Measurements from ENCODE around the gene PIGR. TPM values are rescaled to one million over a fixed set of nuclear protein-coding genes. Genes with fewer than 3 reads are reported as not detected.

PIGR gene
- total RNA-seq, 1 donor from 2014 or later: 0.49 TPM

DNA sequence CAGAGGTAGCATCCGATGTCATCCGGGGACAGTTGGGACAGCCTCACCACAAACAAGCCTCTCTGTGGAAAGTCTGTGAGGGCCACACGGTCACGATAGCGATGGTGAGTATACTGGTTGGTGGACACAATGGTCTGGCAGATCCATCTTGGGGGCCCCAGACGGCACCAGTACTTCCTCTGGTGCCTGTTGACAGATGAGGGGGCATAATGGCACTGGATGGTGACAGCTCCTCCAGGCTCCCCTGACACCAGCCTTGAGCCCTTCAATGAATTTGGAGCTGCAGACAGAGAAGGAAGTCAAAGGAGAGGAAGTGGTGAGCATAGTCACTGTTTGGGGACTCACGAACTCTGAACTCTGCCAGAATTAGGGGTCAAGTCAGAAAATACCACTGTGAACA lies 16.0 kb upstream of the PIGR start:
- DNase-seq (ENCODE audit: low spot score) (no peak), ATAC-seq (peak; percentile 13)
- intact Hi-C loops (cut with DNase I): loop anchor here (5.0 kb wide), 1 partner anchor 1915 kb away; no protein-coding TSS in a partner anchor

DNA sequence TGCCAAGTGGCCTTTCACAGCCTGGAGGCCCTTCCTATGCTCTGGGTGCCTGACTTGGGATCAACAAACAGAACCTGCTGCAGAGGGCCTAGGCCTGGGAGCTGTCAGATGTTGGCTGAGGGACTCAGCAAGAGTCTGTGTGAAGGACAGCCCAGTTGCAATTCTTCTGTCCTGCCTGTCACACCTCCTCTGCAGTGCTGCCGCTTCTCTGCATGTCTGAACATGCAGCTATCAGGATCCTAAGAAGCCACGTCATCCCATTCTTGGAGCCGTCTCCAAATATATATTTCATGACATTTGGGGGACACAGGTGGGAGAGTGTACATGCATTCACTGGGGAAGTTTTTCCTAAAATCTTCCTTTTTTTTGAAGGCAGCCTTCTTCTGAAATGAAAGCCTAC lies 15.4 kb upstream of the PIGR start:
- DNase-seq (ENCODE audit: low spot score) (no peak), ATAC-seq (no peak)
- intact Hi-C loops (cut with DNase I): loop anchor here (5.0 kb wide), 1 partner anchor 1916 kb away; no protein-coding TSS in a partner anchor

DNA sequence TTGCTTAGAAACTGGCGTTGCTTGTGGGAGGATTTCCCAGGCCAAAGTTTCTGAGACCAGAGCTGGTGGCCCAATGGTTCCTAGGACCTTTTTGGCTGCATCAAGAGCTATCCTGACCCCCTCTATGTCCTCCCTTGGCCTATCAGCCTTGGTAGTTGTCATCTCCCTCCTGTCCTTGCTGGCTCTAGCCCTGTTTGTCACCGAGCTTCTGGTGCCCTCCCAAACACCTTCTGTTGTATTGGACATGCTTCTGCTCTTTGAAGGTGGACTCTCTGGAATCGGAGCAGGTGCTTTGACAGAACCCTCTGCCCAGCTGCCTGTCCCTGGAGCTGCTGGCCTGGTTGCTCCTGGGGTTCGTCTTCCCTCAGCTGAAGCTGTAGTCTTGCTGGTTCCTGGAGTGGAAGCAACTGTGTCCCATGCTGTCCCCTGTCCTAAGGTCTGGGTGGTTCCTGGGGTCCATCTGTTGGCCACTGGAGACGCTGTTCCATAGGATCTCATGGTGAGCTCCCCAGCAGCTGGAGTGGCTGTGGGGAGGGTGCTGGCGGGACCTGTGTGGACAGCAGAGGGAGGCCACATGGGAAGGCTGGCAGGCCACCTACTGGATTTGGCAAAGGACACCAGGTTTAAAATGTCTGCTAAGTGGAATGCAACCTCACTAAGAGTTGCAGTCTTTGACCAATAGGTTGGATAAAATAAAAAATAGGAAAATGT lies 14.6 kb upstream of the PIGR start:
- intact Hi-C loops (cut with DNase I): loop anchor here (5.0 kb wide), 1 partner anchor 1916 kb away; no protein-coding TSS in a partner anchor
- DNase-seq (ENCODE audit: low spot score): no peak
- ATAC-seq: no peak

DNA sequence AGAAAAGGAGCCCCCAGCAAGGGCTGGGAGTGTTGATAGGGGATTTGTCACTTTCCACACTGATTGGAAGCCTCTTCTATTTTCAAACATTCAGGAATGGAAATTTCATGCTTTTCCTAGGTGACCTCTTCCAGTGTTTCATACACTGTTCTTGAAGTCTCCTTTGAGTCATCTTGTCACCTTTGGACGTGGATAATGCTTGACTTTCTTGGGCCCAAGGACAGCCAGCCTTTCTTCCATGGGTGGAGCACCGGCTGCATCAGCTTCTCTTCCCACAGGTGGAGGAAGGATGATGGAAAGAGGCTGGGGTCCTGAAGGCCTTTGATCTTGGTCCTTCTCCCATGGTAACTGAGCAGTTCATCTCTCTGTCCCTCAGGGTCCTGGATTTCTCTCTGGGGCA lies 11.9 kb upstream of the PIGR start:
- intact Hi-C loops (cut with DNase I): no loop called here
- DNase-seq (ENCODE audit: low spot score): no peak
- ATAC-seq: no peak

DNA sequence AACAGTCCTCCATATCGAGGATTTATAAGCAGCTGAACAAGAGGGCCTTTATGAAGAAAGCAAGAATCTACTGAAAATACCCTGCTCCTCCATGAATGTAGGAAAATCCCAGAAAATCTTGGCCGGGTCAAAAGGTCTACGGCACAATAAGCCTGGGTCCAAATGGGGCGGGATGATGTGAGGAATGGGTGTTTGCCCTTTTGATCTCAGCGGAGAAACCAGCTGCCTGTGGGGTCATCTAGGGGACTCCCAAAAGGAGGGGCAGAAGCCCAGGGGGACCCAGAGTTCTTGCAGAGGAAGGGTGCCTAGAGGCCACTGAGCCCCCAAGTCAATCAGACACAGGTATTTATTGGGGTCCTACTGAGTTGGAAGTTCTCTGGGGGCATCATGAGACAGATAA lies 11.4 kb upstream of the PIGR start:
- DNase-seq (ENCODE audit: low spot score) (no peak), ATAC-seq (no peak)
- intact Hi-C loops (cut with DNase I): no loop called here

DNA sequence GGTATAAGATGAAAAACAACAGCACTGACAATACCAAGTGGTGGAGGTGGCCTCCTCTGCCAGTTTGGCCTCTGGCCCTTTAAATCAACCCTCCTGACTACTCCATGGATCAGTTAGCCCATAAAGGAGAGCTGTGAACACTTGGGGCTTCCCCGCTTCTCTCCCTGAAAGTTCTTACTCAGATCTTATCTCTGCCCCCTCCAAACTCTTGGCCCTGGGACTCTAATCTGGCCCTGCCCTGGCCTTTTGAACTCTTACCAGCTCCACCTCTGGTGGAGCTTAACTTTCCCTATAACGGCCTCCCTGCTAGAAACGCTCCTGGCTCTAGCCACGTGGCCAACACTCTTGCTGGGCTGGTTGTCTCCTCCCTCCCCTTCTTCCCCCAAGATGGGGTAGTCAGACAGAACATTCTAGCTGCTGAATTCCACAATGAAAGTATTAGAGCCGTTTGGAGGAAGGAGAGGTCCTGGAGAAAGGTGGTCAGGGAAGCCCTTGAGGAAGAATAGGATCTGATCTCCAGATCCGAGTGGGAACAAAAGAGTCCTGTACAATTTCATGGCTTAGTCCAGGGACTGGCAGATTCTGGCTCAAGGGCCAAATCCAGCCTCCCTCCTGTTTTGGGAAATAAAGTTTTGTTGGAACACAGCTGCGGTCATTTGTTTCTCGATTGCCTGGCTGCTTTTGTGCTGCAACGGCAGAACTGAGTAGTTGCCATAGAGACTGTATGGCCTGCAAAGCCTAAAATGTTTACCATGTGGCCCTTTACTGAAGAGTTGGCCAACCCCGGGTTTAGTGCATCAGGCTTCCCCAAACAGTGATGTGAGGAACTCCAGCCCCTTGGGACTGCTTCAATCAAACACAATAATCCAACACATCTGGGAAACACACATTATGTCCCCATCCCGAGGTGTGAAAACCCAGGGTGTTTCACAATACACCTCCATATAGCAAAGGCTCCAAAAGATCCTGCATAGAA lies 9.5 kb upstream of the PIGR start:
- intact Hi-C loops (cut with DNase I): no loop called here
- no peak for DNase-seq (ENCODE audit: low spot score)
- ATAC-seq: peak; percentile 27

DNA sequence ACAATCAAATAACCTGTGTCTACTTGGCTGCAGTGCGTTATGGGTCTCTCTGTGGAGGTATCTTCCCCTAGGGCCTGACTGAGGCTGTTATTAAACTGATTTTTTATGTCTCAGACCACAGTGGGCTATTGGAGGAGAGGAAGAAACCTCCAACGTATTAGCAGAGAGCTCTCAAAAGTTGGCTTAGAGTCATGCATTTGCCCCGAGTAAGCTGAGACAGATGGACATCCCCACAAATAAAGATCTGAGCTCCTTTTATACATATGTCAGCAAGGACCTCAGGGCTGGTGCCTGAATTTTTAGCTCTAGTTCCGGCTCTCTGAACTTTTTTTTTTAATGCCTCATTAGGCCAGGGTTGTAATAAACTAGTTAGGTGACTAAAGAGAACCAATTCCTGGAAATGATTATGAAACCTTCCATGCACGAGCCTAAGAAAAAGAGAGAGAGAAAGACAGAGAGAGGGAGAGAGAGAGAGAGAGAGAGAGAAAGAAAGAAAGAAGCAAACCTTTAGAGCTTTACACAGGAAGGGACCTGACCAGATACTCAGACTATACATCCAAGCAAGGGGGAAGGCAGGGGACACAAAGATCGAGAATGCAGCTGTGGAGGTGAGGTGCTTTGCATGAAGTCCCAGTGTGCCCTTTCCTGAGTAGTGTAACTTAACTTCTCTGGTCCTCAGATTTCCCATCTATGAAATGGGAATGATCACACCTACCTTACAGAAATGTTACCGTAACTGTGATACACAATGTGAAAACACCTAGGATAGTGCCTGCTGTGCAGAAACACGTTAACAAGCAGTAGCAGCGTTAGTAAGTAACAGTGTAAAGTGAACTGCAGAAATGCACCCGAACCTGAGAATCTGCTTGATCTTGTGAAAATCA lies 8.4 kb upstream of the PIGR start:
- ATAC-seq (no peak), DNase-seq (ENCODE audit: low spot score) (no peak)
- intact Hi-C loops (cut with DNase I): no loop called here

DNA sequence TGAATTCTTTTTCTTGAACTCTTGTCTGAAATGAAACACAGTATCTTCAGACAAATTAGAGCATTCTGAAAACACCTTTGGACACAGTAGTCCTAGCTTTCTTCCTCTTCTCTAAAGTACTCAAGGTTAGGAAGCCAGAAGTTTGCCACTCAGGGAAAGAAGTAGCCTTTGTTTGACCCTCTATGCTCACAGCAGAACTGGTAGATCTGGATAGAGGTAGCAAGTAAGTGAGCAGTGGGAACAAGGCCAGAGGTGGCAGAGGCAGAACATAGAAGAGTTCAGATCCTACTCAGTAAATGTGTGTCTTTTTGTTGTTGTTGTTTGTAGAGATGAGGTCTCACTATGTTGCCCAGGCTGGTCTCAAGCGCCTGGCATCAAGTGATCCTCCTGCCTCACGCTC lies 7.4 kb upstream of the PIGR start:
- DNase-seq (ENCODE audit: low spot score) (no peak), ATAC-seq (no peak)
- intact Hi-C loops (cut with DNase I): no loop called here

DNA sequence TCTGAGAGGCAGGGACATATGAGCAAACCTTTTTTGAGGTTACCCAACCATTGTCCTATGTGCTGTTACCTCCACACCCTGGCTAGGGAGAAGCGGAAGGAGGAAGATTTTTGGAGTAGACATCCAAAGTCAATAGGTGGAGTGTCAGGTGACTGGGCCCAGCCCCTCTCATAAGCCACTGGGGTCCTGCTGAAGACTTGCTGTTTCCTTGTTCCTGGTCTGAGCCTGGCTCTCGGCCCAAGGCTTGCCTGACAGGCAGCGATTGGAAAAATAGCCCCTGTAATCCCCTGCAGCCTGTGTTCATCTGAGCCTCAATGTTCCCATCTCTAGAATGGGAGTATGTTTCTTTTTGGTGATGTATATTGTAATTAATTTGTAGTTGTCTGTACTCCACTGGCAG lies 6.9 kb upstream of the PIGR start:
- DNase-seq (ENCODE audit: low spot score) (no peak), ATAC-seq (no peak)
- intact Hi-C loops (cut with DNase I): no loop called here

DNA sequence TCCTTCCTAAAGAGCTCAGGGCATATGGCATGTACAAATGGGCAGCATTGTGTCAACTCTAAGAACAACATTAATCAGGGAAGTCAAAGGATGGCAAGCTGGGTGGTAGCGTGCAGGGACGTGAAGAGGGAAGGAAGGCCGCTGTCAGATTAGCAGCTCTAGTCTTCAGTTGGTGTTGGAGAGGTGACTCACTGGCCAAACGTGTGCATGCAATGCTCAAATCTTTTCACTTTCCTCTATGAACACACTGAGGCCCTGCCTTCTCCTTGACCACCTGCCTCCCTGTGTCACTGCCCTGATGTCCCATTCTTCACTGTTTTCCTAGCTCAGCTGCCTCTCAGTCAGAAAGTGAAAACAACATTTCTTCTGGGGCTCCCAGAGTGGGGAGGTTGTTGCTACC lies 5.9 kb upstream of the PIGR start:
- DNase-seq (ENCODE audit: low spot score) (no peak), ATAC-seq (no peak)
- intact Hi-C loops (cut with DNase I): no loop called here

DNA sequence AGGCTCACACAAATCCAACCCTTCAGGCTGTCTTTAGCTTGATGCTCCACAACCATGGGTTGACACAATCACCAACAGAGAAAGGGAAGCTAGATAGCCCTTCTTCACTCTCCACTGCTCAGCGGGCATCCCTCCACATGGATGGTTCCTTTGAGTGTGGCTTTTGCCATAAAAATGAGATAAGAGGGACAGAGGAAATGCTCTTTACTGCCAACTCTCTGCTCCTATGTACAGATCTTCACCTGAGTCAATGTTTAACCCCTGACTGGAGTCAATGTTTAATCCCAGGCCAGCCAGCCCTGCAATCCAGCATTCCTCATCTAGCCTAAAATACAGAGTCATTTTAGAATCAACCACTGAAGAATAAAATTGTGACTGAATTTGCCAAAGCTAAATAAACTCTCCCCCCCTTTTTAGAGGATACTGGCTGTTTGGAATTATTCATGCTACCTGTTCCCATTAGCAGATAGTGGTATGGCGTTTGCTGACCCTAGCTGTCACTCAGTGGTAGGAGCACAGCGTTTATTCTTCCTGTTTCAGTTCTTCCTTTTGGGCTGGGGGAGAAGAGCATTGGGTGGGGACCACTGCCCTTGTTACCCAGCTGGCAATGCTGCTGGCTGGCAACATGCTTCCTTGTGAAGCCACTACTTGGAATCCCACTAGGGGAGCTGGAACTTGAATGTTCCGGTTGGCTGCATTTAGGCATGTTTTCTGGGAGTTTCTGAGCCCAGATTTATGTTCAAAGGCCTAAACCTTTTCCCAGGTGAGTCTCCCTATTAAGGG lies 5.2 kb upstream of the PIGR start:
- DNase-seq (ENCODE audit: low spot score): no peak
- intact Hi-C loops (cut with DNase I): no loop called here

DNA sequence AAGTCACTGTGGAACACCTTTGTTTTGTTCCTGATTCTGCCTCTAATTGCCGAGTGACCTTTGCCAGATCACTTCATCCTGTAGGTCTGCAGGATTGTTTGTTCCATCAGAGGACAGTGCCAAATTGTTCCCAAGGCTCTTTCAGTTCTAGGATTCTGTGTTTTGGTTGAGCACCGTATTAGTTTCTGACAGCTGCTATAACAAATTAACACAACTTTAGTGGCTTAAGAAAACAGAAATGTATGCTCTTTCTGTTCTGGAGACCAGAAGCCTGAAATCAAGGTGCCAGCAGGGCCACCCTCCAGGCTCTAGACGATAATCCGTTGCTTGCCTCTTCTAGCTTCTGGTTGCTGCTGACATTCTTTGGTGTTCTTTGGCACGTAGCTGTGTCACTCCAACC lies 3.4 kb upstream of the PIGR start:
- intact Hi-C loops (cut with DNase I): no loop called here
- ATAC-seq: no peak
- no peak for DNase-seq (ENCODE audit: low spot score)

More for the DNA sequence above, 5.2 kb upstream of the PIGR start:
- no peak for ATAC-seq

DNA sequence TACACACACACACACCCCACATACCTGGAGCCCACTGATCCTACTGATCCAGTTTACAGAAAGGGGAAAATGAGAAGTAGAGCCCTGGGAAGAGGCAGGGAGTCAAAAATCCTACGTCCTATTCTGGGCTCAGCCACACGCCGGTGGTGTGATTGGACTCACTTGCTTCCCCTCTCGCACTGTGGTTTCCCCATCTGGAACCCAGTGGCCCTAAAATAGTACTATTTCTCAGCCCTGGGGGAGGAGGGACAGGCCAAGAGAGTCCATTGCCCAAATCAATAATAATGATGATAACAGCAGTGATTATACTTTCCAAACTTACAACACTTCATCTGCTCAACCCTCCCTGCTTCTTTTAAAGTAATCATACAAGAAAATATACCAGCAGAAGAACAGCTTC lies 2.9 kb upstream of the PIGR start:
- ATAC-seq (peak; percentile 51), DNase-seq (ENCODE audit: low spot score) (no peak)
- intact Hi-C loops (cut with DNase I): no loop called here

DNA sequence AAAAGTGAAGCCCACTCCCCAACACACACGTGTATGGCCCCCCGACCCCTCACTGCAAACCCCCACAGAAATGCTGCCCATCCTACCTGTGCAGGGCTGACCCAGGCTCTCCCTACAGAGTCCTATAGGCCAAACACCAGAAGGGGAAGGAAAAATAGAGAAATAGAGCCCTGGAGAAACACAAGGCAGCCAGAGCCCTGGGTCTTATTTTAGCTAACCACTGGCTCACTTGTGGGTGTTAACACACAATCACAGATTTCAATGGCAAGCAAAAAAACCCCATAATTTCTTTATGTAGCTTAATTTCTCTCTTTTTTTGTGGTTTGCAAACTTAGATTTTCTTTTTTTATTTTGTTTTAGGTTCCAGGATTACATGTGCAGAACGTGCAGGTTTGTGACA lies 989 bp upstream of the PIGR start:
- no peak for DNase-seq (ENCODE audit: low spot score)
- no peak for ATAC-seq
- intact Hi-C loops (cut with DNase I): no loop called here

DNA sequence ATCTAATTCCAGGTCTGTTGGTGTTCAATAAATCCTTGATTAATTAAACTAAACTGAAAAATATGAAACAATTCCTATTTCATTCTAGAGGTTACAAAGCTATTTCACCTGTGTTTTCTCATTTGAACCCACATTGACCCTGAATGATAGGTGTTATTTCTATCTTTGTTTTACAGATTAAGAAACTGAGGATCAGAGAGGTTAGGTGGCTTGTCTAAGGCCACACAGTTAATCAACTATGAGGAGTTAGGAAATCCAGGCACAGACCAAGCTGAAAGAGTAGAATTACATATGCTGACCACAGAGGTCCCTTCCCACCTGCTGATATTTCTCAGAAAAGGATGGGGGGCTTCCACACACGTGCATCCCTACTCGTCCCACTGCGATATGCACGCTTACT lies 487 bp downstream of the PIGR start:
- DNase-seq (ENCODE audit: low spot score): no peak
- ATAC-seq: no peak
- intact Hi-C loops (cut with DNase I): no loop called here

DNA sequence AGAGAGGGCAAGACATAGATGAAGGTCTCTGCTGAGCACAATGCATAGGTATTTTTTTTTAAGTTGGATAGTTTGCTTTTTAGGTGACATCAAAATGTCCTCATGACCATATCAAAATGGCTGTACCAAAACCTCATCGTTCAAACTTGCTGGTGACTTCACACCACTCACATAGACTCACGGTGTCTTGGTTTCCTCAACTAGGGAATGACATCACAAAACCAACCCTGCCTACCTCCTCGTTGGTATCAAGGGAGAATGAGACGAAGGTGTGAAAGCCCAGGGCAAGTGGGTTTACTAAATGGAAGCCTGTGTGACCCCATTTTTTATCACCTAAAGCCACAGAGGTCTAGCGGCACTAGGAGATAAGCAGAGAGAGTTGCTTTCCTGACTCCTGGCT lies 1.6 kb downstream of the PIGR start:
- DNase-seq (ENCODE audit: low spot score) (no peak), ATAC-seq (no peak)
- intact Hi-C loops (cut with DNase I): no loop called here

DNA sequence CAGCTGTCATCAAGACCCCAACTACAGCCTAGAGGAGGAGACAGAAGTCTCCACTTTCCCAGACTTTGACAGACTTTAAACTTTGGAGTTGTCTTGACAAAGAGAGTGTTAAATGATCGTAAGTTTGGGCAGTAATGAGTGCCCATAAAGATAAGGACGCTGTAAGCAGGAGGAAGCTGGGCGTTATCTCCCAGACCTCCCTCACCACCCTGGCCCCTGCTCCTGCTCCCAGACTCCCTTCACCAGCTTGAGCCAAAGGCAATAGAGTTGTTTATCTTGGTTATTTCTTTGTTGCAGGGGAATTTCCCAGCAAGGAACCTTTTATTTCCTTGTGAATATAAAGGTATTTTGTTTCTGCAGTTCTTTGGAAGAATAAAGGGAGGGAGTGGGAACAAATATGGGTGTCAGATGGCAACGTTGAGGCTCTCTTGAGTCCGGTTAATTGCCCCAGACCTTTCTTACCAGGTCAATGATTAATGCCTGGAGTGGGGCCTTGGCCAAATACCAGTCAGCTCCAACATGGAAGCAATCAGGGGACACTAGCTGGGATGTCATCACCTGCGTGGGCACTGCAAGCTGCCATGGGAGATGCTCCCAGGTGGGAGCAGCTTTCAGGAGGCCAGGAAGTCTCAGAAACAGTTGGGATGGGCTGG lies 4.4 kb downstream of the PIGR start:
- intact Hi-C loops (cut with DNase I): no loop called here
- ATAC-seq (no peak), DNase-seq (ENCODE audit: low spot score) (no peak)

DNA sequence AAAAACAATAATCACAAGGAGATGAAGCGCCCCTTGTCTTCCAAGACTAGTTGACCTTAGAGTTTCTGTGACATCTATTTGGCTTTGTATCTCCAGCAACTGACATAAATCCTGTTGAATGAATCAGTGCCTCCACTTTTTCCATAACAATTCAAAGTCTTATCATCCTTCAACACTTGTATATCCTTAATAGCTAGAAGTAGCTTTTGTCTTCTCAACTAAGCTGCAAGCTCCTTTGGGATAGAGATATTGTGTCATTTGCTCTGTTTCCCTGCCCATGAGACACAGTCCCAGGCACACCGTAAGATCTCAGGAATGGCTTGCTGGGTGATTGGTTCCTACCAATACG lies 5.7 kb downstream of the PIGR start:
- DNase-seq (ENCODE audit: low spot score) (no peak), ATAC-seq (no peak)
- intact Hi-C loops (cut with DNase I): no loop called here

Measured in sciatic nerve (tissue), 2 donors.